ENCODE measurements around the gene SPDEF. TPM values are rescaled to one million over a fixed set of nuclear protein-coding genes. Genes with fewer than 3 reads are reported as not detected.

Gene SPDEF
- total RNA-seq, result not detected

GRCh38 chr6:34556031-34556471 is at the start of gene SPDEF:
SPDEF (minus strand) TSS chr6:34556329; CDS start chr6:34544455, 11,874 bp downstream.
- no peak for DNase-seq

GRCh38 chr6:34603707-34604106 is 47.6 kb upstream of the SPDEF start:
- no peak for DNase-seq

- no peak for DNase-seq
These were observed 46.4 kb upstream of the SPDEF start for GRCh38 chr6:34602318-34603111.

GRCh38 chr6:34601706-34602105 is 45.6 kb upstream of the SPDEF start:
- DNase-seq, result peak; percentile 55

- no peak for DNase-seq
These were observed 44.7 kb upstream of the SPDEF start for GRCh38 chr6:34600796-34601195.

- no peak for DNase-seq
These were observed 44.0 kb upstream of the SPDEF start for GRCh38 chr6:34600101-34600500.

- DNase-seq, result no peak
These were observed 42.6 kb upstream of the SPDEF start for GRCh38 chr6:34598712-34599111.

- no peak for DNase-seq
These were observed 41.6 kb upstream of the SPDEF start for GRCh38 chr6:34597605-34598353.

- DNase-seq, result no peak
These were observed 40.7 kb upstream of the SPDEF start for GRCh38 chr6:34596798-34597197.

- DNase-seq, result no peak
These were observed 39.4 kb upstream of the SPDEF start for GRCh38 chr6:34595332-34596184.

- no peak for DNase-seq
These were observed 37.6 kb upstream of the SPDEF start for GRCh38 chr6:34593701-34594100.

GRCh38 chr6:34592208-34592952 is 36.3 kb upstream of the SPDEF start:
- peak; percentile 35 for DNase-seq

- DNase-seq, result no peak
These were observed 33.6 kb upstream of the SPDEF start for GRCh38 chr6:34589691-34590090.

GRCh38 chr6:34589140-34589539 is 33.0 kb upstream of the SPDEF start:
- no peak for DNase-seq

- DNase-seq, result no peak
These were observed 31.7 kb upstream of the SPDEF start for GRCh38 chr6:34587851-34588250.

GRCh38 chr6:34587325-34587724 is 31.2 kb upstream of the SPDEF start:
- no peak for DNase-seq

- DNase-seq, result no peak
These were observed 30.4 kb upstream of the SPDEF start for GRCh38 chr6:34586327-34587040.

GRCh38 chr6:34585512-34586061 is 29.5 kb upstream of the SPDEF start:
- DNase-seq, result no peak

- DNase-seq, result no peak
These were observed 29.0 kb upstream of the SPDEF start for GRCh38 chr6:34585108-34585507.

- no peak for DNase-seq
These were observed 28.6 kb upstream of the SPDEF start for GRCh38 chr6:34584694-34585093.
